DND-41 (cell line): ENCODE measurements around the gene PHF24.

Experiments
- CTCF ChIP-seq: IDR thresholded peaks from 2 replicates; pipeline ENCODE4 v1.5.1; 2012; ENCODE audit warnings: borderline replicate concordance, low read length, moderate library complexity, mild to moderate bottlenecking; ENCODE audit not compliant: poor library complexity, severe bottlenecking; ENCODE audit errors: extremely low read depth
- EZH2 ChIP-seq: IDR thresholded peaks from 3 replicates; pipeline ENCODE4 v1.6.1; 2012; ENCODE audit warnings: borderline replicate concordance, low read depth, mild to moderate bottlenecking, moderate library complexity, low read length, inconsistent platforms; ENCODE audit not compliant: severe bottlenecking

- no peak for TF ChIP-seq CTCF
- no peak for TF ChIP-seq EZH2
These were observed 18.4 kb downstream of the PHF24 start for GRCh38 chr9:34976441-34976840.
